Measurements from ENCODE around the gene CCSER1. TPM values are rescaled to one million over a fixed set of nuclear protein-coding genes. Genes with fewer than 3 reads are reported as not detected.

CCSER1 gene
- total and polyA plus RNA-seq, 2 of the 8 experiments (the other 6 are each of a cell fraction or from before 2014, with no cell fraction given): 0.26 to 0.84 TPM

DNA sequence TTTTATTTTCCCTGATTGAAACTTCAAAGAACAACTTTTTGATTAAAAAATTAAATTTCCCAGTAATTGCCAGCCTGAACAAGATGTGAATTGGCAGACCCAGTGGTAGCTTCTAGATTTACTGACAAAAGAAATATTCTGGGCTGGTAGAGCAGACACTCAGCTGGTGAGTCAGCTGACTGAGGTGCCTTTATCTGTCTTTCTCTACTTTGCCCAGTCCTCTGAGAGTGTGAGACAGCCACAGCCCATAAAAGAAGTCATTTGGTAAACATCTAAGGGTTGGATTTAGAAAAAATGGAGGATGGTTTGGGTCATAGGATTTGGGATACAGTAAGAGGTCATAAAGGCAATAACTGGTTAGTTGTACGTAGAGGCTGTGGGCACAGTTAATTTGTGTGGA lies 54.5 kb downstream of the CCSER1 start:
- no peaks in the 10 kb centered on the region for H3K27me3 ChIP-seq (replicated peaks in 1 of 4; ENCODE audit: control insufficient read depth in 3 of 4, extremely low read depth in 1 of 4, insufficient read depth in 3 of 4, low read length in 3 of 4)
- H3K79me2 ChIP-seq (ENCODE audit: control insufficient read depth in 1 of 2, insufficient read depth in 2 of 2, low read length in 2 of 2): no peaks in the 10 kb centered on the region
- H2BK12ac ChIP-seq (ENCODE audit: low read depth, low read length): no peak overlapping the region
- CTCF ChIA-PET (ENCODE audit: partially characterized antibody): no interaction called here
- no peaks in the 10 kb centered on the region for H3K23me2 ChIP-seq (ENCODE audit: low read depth, low read length)
- DNase-seq (ENCODE audit: low read depth in 1 of 2, low spot score in 2 of 2) (no peak), FAIRE-seq (no peak)
- no peak overlapping the region for H3K4ac ChIP-seq (replicated peaks; ENCODE audit: insufficient read length, low read depth, low read length)
- WGBS, 2 experiments (ENCODE audit: extremely low coverage in 1 of 2, insufficient coverage in 1 of 2, insufficient read length in 1 of 2, insufficient replicate concordance in 2 of 2, low coverage in 1 of 2, low lambda C conversion rate in 2 of 2, missing lambda C conversion rate in 1 of 2): 80% methylated on average over 1 of the region's 1 CpG; no CpG with 5 or more reads in 1 of the 2 experiments
- H2BK5ac ChIP-seq (ENCODE audit: low read depth, low read length): no peak overlapping the region
- H2AFZ ChIP-seq (ENCODE audit: low read length): no peak overlapping the region
- H4K20me1 ChIP-seq (replicated peaks in 1 of 2; ENCODE audit: control insufficient read depth in 1 of 2, insufficient read depth in 2 of 2, low read length in 2 of 2): no peaks in the 10 kb centered on the region
- no peak overlapping the region for H3K9ac ChIP-seq (replicated peaks in 1 of 4; ENCODE audit: extremely low read depth in 1 of 4, low read depth in 3 of 4, low read length in 3 of 4)
- POLR2A ChIA-PET (ENCODE audit: partially characterized antibody): no interaction called here
- no peak overlapping the region for H3K23ac ChIP-seq (ENCODE audit: insufficient read length)
- no peak overlapping the region for H3K4me2 ChIP-seq (ENCODE audit: insufficient read depth in 1 of 2, low read depth in 2 of 2, low read length in 2 of 2)
- H3K9me3 ChIP-seq (ENCODE audit: insufficient read depth in 2 of 2, low read depth in 1 of 2, low read length in 1 of 2): no peaks in the 10 kb centered on the region
- no peak overlapping the region for H2AK5ac ChIP-seq (ENCODE audit: low read depth, low read length)
- no peak overlapping the region for H2BK20ac ChIP-seq (ENCODE audit: low read length)
- no peak overlapping the region for H4K5ac ChIP-seq (ENCODE audit: insufficient read length, low read depth, low read length)
- H4K91ac ChIP-seq (replicated peaks; ENCODE audit: insufficient read length, low read length): no peak overlapping the region
- no peak overlapping the region for H2BK15ac ChIP-seq (ENCODE audit: low read length)
- H3K56ac ChIP-seq (replicated peaks; ENCODE audit: insufficient read length, low read depth, low read length): no peak overlapping the region
- TF ChIP-seq USF2 (IDR thresholded peaks at IDR 0.05; ENCODE audit: low read length): no peak
- no peak for TF ChIP-seq ATF2 (IDR thresholded peaks at IDR 0.05; ENCODE audit: low read length)
- TF ChIP-seq POLR2AphosphoS5 (IDR thresholded peaks at IDR 0.05; ENCODE audit: low read depth, low read length): no peak
- H3K14ac ChIP-seq (ENCODE audit: insufficient read length): no peak overlapping the region
- peaks cover 0 to 6% (median 0%) of the 10 kb centered on the region in 4 experiments; a peak in 2 of 7 replicates for H3K4me1 ChIP-seq (replicated peaks in 1 of 4; ENCODE audit: control insufficient read depth in 3 of 4, insufficient read depth in 4 of 4, low read length in 3 of 4)
- H3K4me3 ChIP-seq (ENCODE audit: extremely low read depth in 1 of 4, insufficient read depth in 2 of 4, low read depth in 3 of 4, low read length in 4 of 4): no peak overlapping the region
- H4K8ac ChIP-seq (ENCODE audit: extremely low read depth, insufficient read depth, low read length): no peak overlapping the region
- H3K18ac ChIP-seq (ENCODE audit: extremely low read depth, low read length): no peak overlapping the region
- H2BK120ac ChIP-seq (replicated peaks; ENCODE audit: low read depth, low read length): no peak overlapping the region
- H3K36me3 ChIP-seq (ENCODE audit: control insufficient read depth in 2 of 4, insufficient read depth in 4 of 4, low read length in 3 of 4): no peaks in the 10 kb centered on the region
- H3K79me1 ChIP-seq (ENCODE audit: low read depth, low read length): no peaks in the 10 kb centered on the region
- no peak overlapping the region for H3K27ac ChIP-seq (ENCODE audit: low read depth, low read length)
